Mesothelial cell of epicardium (in vitro differentiated cells): ENCODE data around the gene GRAMD4. TPM values are rescaled to one million over a fixed set of nuclear protein-coding genes. Genes with fewer than 3 reads are reported as not detected.

ENCODE experiments used
- DNase-seq, 2 experiments: peaks; one replicate each; pipeline ENCODE4 v3.0.0; 2021; ENCODE audit warnings: low spot score in 2 of 2; ENCODE audit not compliant: unreplicated experiment in 2 of 2
- H3K27ac Mint-ChIP-seq: 2 replicates; pipeline ENCODE4 v1.8.0; 2021; ENCODE audit warnings: mixed read lengths
- H3K27me3 Mint-ChIP-seq: 2 replicates; pipeline ENCODE4 v1.8.0; 2021; ENCODE audit warnings: low read depth, mixed read lengths
- H3K36me3 Mint-ChIP-seq: 2 replicates; pipeline ENCODE4 v1.8.0; 2021; ENCODE audit warnings: mixed read lengths
- H3K4me1 Mint-ChIP-seq: 2 replicates; pipeline ENCODE4 v1.8.0; 2021; ENCODE audit warnings: mixed read lengths
- H3K4me3 Mint-ChIP-seq: 2 replicates; pipeline ENCODE4 v1.8.0; 2021; ENCODE audit warnings: mild to moderate bottlenecking, moderate library complexity, mixed read lengths
- H3K9me3 Mint-ChIP-seq: 2 replicates; pipeline ENCODE4 v1.8.0; 2021; ENCODE audit warnings: mixed read lengths
- total RNA-seq: library from RNA; stranded (reverse); gene quantifications from 3 replicates; pipeline ENCODE4 v1.2.1, GENCODE V29; 2021
- TF ChIP-seq, protein P1 (sequence below): fragments of 200-600 bp; sonication (generic); IDR thresholded peaks from one replicate; pipeline ENCODE4 v1.5.0; 2021; ENCODE audit warnings: antibody characterized with exemption; ENCODE audit not compliant: unreplicated experiment

The GRAMD4 gene
- total RNA-seq, 1 donor from 2014 or later, result 58.3 TPM

DNA sequence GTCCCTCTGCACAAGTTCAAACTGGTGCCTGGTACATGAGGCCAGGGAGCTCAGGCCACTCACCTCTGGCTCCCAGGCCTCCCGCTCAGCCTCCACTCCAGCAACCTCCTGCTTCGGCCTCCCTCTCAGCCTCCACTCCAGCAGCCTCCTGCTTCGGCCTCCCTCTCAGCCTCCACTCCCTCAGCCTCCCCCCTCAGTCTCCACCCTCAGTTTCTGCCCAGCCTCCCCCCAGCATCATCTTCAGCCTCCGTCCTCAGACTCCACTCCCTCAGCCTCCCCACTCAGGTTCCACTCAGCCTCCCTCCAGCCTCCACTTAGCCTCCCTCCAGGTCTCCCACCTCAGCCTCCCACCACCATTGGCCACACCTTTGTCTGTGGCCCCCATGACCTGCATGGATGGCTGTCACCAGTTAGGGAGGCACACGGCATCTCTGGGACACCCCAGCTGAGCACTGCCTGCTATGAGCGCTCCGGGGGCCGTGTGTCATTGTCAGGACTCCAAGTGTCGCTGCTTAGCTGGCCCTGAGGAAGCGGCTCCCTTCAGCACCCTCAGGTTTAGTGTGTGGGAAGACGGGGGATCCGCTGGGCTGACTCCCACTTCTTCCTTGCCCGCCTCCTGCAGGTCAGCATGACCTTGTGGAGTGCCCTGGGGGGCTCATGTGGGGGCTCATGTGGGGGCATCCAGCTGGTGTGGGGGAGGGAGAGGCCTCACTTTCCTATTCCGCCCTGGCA, 39.0 kb downstream of the GRAMD4 start:
- H3K27me3 Mint-ChIP-seq, result no peaks in the 10 kb centered on the region

DNA sequence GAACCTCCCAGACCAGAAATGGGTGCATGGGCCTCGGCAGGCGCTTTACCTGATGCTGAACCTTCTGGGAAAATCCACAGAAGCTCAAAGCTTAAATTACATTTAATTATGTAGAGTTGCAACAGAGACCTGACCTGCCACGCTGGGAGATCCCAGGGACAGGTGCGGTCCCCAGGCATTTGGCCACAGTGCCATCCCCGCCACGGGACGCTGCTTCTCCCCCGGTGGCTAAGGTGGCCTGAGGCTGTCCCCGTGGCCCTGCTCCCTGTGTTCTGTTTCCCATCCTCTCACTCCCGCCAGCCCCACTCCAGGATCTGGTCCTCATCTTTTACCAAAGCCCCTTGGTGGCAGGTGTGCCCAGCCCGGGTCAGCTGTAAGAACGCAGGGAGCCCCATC, 39.6 kb downstream of the GRAMD4 start:
- TF ChIP-seq, protein P1, sequence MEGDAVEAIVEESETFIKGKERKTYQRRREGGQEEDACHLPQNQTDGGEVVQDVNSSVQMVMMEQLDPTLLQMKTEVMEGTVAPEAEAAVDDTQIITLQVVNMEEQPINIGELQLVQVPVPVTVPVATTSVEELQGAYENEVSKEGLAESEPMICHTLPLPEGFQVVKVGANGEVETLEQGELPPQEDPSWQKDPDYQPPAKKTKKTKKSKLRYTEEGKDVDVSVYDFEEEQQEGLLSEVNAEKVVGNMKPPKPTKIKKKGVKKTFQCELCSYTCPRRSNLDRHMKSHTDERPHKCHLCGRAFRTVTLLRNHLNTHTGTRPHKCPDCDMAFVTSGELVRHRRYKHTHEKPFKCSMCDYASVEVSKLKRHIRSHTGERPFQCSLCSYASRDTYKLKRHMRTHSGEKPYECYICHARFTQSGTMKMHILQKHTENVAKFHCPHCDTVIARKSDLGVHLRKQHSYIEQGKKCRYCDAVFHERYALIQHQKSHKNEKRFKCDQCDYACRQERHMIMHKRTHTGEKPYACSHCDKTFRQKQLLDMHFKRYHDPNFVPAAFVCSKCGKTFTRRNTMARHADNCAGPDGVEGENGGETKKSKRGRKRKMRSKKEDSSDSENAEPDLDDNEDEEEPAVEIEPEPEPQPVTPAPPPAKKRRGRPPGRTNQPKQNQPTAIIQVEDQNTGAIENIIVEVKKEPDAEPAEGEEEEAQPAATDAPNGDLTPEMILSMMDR, result no peak
- Mint-ChIP-seq H3K27ac (no peak overlapping the region), H3K4me1 (peaks cover 16% of the 10 kb centered on the region), H3K4me3 (no peak overlapping the region), H3K36me3 (no peaks in the 10 kb centered on the region), H3K27me3 (no peaks in the 10 kb centered on the region), H3K9me3 (no peaks in the 10 kb centered on the region)
- DNase-seq, result no peak

More for the DNA sequence above, 39.0 kb downstream of the GRAMD4 start:
- no peak for DNase-seq
- H3K36me3 Mint-ChIP-seq, result no peaks in the 10 kb centered on the region
- H3K4me1 Mint-ChIP-seq, result peaks cover 16% of the 10 kb centered on the region
- no peak overlapping the region for H3K4me3 Mint-ChIP-seq
- TF ChIP-seq, protein P1, result no peak
- no peaks in the 10 kb centered on the region for H3K9me3 Mint-ChIP-seq
- no peak overlapping the region for H3K27ac Mint-ChIP-seq

DNA sequence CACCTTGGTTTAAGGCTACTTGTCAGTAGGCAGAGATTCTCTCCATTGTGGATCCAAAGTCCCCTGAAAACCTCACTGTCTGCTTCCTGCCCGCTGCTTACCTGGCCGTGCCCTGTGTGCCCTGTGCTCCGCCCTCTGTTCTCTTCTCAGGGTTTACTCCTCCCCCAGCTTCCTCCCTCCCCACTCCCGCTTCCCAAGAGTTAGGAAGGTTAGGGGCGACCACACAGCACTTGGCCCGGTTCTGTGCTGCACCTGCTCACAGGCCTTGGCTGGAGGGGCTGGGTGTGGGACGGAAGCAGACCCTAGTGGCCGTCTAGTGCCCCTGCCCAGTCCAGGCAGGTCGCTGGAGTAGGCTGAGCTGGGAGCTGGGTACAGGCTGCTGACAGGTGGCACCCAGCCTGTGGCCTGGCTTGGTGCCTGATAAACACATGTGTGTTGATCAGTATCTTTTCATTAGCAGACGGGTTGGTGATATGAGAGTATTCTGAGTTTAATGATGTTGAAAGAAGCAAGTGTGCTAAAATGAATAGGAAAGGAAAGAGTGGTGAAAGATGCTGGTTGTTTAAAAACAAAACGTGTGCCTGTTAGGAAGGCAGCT, 40.5 kb downstream of the GRAMD4 start:
- no peaks in the 10 kb centered on the region for H3K27me3 Mint-ChIP-seq
- H3K27ac Mint-ChIP-seq, result peak overlapping the region; percentile 27
- TF ChIP-seq, protein P1, result no peak
- H3K36me3 Mint-ChIP-seq, result no peaks in the 10 kb centered on the region
- no peak for DNase-seq
- no peaks in the 10 kb centered on the region for H3K9me3 Mint-ChIP-seq
- H3K4me3 Mint-ChIP-seq, result no peak overlapping the region
- peaks cover 16% of the 10 kb centered on the region for H3K4me1 Mint-ChIP-seq

DNA sequence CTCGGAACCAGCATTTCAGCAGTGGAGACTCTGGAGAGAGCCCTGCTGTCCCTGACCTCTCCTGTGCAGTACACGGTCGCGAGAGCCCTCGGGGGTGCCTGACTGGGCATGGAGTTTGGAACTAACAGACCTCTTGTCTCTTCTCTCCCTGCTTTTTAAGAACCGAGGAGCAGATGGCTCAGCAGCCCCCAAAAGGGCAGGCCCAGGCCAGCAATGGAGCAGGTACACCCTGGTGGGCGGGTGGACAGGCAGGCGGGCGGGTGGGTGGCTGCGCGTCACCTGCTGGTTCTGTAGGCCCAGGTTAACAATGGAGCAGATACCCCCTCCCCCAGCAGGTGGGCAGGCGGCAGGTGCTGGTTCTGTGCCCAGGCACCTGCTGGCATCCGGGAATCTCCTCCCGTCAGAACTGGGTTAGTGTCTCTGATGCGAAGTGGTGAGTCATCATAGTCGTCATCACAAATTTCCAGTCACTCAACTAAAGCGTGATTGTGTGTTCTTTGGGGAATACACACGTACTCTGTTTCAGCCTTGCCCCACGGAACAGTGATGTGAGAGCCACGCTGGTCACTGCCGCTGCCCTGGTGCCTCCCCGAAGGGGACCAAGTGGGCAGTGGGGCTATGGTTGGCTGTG, 41.1 kb downstream of the GRAMD4 start:
- no peaks in the 10 kb centered on the region for H3K36me3 Mint-ChIP-seq
- no peak overlapping the region for H3K4me3 Mint-ChIP-seq
- no peak for DNase-seq
- no peaks in the 10 kb centered on the region for H3K27me3 Mint-ChIP-seq
- TF ChIP-seq, protein P1, result no peak
- peak overlapping the region; percentile 27 for H3K27ac Mint-ChIP-seq
- peaks cover 16% of the 10 kb centered on the region for H3K4me1 Mint-ChIP-seq
- H3K9me3 Mint-ChIP-seq, result no peaks in the 10 kb centered on the region

DNA sequence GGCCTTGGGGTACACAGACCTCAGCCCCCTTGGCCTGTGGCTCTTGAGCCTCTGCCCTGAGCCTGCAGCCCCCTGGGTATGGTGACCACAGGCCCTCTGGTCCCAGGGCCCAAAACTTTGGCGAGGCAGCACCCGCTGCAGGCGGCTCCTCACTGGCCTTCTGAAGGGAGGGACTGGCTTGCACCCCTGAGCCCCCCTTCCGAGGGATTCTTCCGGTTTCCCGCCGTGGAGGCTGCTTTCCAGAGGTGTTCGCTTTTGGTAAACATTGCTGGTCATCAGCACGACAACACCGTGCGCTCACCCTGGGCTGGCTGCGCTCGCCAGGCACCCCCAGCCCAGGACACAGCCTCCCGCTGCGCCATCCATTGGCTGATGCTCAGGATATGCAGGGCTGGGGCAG, 42.0 kb downstream of the GRAMD4 start:
- no peaks in the 10 kb centered on the region for H3K36me3 Mint-ChIP-seq
- H3K4me3 Mint-ChIP-seq, result no peak overlapping the region
- no peak for DNase-seq
- no peak overlapping the region for H3K27ac Mint-ChIP-seq
- TF ChIP-seq, protein P1, result no peak
- no peaks in the 10 kb centered on the region for H3K27me3 Mint-ChIP-seq
- H3K4me1 Mint-ChIP-seq, result peaks cover 16% of the 10 kb centered on the region
- no peaks in the 10 kb centered on the region for H3K9me3 Mint-ChIP-seq
